ENCODE measurements around the gene SORBS1.

- no peak for TF ChIP-seq ZNF8 (CRISPR knock-in tag; IDR thresholded peaks at IDR 0.05)
- no peak for TF ChIP-seq POU6F1 (CRISPR knock-in tag; IDR thresholded peaks at IDR 0.05; ENCODE audit: borderline replicate concordance, low read depth)
- no peak for TF ChIP-seq PATZ1 (CRISPR knock-in tag; IDR thresholded peaks at IDR 0.05; ENCODE audit: borderline replicate concordance)
- TF ChIP-seq BACH2 (CRISPR knock-in tag; IDR thresholded peaks at IDR 0.05; ENCODE audit: borderline replicate concordance), result no peak
- no peak for TF ChIP-seq GLIS3 (CRISPR knock-in tag; IDR thresholded peaks at IDR 0.05)
- no peak for TF ChIP-seq ISL1 (CRISPR knock-in tag; IDR thresholded peaks at IDR 0.05)
Measured at GRCh38 chr10:95429639-95430038, 131.5 kb downstream of the SORBS1 start.

Data from SK-N-SH treated with all-trans-retinoic acid at 6 μM for 48 hours (cell line).